Keratinocyte (primary cell): ENCODE measurements around the gene ENPP3.

Experiments used
- CTCF ChIP-seq, 3 experiments: IDR thresholded peaks in 1 of 3; conservative IDR thresholded peaks in 1 of 3; optimal IDR thresholded peaks in 1 of 3; 2 replicates in 2 of 3; 3 replicates in 1 of 3; pipeline versions ENCODE3 to v1.5.1; 2011; ENCODE audit warnings: low read length in 3 of 3, mild to moderate bottlenecking in 3 of 3, moderate library complexity in 2 of 3, control low read depth in 1 of 3, inconsistent platforms in 1 of 3; ENCODE audit not compliant: insufficient read depth in 2 of 3; ENCODE audit errors: extremely low read depth in 1 of 3
- EZH2 ChIP-seq: IDR thresholded peaks from one replicate; pipeline ENCODE4 v1.6.1; 2012; ENCODE audit warnings: inconsistent platforms, mild to moderate bottlenecking, low read length, moderate library complexity

- TF ChIP-seq EZH2 = no peak
- no peak for TF ChIP-seq CTCF (optimal IDR thresholded peaks at IDR 0.05 in 1 of 3, IDR thresholded peaks at IDR 0.05 in 1 of 3, conservative IDR thresholded peaks at IDR 0.05 in 1 of 3; ENCODE audit: extremely low read depth in 1 of 3, insufficient read depth in 2 of 3, low read length in 3 of 3)
Observed at GRCh38 chr6:131763749-131764148, 126.6 kb downstream of the ENPP3 start.
